ENCODE data around the gene L3MBTL1. TPM values are rescaled to one million over a fixed set of nuclear protein-coding genes. Genes with fewer than 3 reads are reported as not detected.

Gene L3MBTL1
- total and polyA plus RNA-seq, 7 experiments from 2014 or later = 0.74 to 24.7 (median 13.5) TPM

DNA sequence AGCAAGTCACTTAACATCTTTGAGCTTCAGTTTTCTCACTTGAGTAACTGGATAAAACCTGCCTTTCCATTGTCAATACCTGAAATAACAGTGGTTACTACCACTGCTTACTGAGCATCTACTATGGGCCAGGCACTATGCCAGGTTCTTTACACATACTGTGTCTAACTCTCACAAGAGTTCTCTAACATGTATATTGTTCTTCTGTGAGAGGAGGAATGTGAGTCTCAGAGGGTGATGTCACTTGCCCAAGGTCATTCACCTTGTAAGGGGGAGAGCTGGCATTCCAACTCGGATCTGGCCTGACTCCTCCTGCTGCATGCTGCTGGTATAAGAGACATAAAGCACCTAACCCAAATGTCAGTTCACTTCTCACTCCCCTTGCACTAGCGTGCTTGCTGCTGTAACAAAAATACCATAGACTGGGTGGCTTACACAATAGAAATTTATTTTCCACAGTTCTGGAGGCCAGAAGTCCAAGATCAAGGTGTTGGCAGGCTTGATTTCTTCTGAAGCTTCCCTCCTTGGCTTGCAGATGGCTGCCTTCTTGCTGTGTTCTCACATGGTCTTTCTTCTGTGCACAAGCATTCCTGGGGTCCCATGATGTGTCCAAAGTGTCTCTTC, 29.4 kb downstream of the L3MBTL1 start:
- ATAC-seq = no peak
- H3K27me3 ChIP-seq (ENCODE audit: control insufficient read depth in 2 of 2, insufficient read depth in 2 of 2, low read length in 2 of 2) = no peaks in the 10 kb centered on the region
- H3K4me3 ChIP-seq (ENCODE audit: low read length) = no peak overlapping the region
- Mint-ChIP-seq H3K36me3 (peaks cover 0 to 11% (median 0%) of the 10 kb centered on the region in 5 donors), H3K9me3 (no peaks in the 10 kb centered on the region), H3K4me3 (no peak overlapping the region), H3K27ac (no peak overlapping the region), H3K27me3 (no peaks in the 10 kb centered on the region), H3K4me1 (peaks cover 0 to 4% (median 0%) of the 10 kb centered on the region in 7 donors)
- H3K27ac ChIP-seq (ENCODE audit: low read depth, low read length) = no peak overlapping the region
- intact Hi-C loops (cut with micrococcal nuclease) = no loop called here
- H3K9me3 ChIP-seq (ENCODE audit: control insufficient read depth in 2 of 3, low read length in 3 of 3) = no peaks in the 10 kb centered on the region
- ChIA-PET CTCF (interaction anchor here (1.1 to 1.2 kb wide), 2 partner anchors 10 to 653 kb away, joined by 3 read pairs; no protein-coding TSS in a partner anchor), POLR2A (no interaction called here)
- no peak for DNase-seq
- H3K36me3 ChIP-seq (ENCODE audit: control insufficient read depth in 2 of 3, insufficient read depth in 3 of 3, low read length in 3 of 3) = peaks cover 0 to 17% (median 0%) of the 10 kb centered on the region in 3 experiments
- H3K4me1 ChIP-seq (ENCODE audit: control insufficient read depth in 2 of 2, insufficient read depth in 2 of 2, low read length in 2 of 2) = no peaks in the 10 kb centered on the region

DNA sequence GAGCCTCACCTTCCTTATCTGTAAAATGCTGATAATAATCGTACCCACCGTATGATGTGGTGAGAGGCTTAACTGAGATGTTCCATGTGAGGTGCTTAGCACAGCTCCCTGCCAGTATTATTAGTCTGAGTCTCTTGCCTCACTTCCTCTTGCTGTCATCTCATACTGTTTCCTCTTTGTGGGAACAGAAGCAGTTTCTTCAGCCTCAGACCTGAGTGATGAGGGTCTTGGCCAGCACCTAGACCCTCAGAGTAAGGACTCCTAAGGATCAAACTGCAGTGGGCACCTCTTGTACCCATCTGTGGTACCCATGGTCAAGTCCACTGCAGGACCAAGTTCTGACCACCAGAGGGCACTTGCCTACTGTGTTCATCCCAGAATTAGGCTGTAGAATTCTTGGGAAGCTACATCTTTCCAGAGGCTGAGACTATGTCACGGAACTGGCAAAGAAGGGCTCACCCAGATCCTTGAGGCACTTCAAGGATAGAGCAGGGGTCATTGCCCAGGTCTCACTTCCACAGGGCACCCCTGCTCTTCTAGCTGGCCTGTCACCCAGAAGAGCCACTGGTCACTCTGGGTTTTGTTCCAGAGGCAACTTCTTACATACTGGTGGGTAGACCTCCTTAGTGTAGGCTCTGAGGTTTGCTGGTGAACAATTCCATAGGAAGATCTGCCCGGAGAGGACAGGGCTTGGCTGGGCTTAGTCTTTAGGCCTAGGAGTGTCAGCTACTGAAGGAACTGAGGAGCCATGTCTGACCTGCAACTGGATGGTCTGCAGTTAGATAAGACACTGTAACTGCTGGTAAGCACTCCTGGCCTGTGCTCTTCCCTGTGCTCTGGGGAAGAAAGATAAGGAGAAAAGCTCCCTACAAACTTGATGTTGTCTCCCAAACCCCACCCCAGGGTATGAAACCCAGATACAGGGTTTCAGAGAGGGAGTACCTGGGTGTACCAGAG, 30.7 kb downstream of the L3MBTL1 start:
- Mint-ChIP-seq H3K4me1 (peaks cover 0 to 4% (median 0%) of the 10 kb centered on the region in 7 donors), H3K27me3 (no peaks in the 10 kb centered on the region), H3K4me3 (no peak overlapping the region), H3K9me3 (no peaks in the 10 kb centered on the region), H3K36me3 (peaks cover 0 to 13% (median 0%) of the 10 kb centered on the region in 5 donors), H3K27ac (peak overlapping the region in 2 of 9 donors; percentile 45 to 57)
- Histone ChIP-seq H3K9me3 (ENCODE audit: control insufficient read depth in 2 of 3, low read length in 3 of 3) (no peaks in the 10 kb centered on the region), H3K4me1 (ENCODE audit: control insufficient read depth in 2 of 2, insufficient read depth in 2 of 2, low read length in 2 of 2) (no peaks in the 10 kb centered on the region), H3K4me3 (ENCODE audit: low read length) (no peak overlapping the region), H3K27me3 (ENCODE audit: control insufficient read depth in 2 of 2, insufficient read depth in 2 of 2, low read length in 2 of 2) (no peaks in the 10 kb centered on the region), H3K36me3 (ENCODE audit: control insufficient read depth in 2 of 3, insufficient read depth in 3 of 3, low read length in 3 of 3) (peaks cover 0 to 17% (median 0%) of the 10 kb centered on the region in 3 experiments), H3K27ac (ENCODE audit: low read depth, low read length) (no peak overlapping the region)
- ChIA-PET POLR2A (no interaction called here), CTCF (interaction anchor here (0.6 to 1.9 kb wide), 8 partner anchors 8 to 652 kb away, joined by 3 to 13 read pairs (median 4); partner anchors contain the start of gene SGK2)
- intact Hi-C loops (cut with micrococcal nuclease) = loop anchor here (1.0 to 2.0 kb wide), 6 partner anchors 154 to 652 kb away; no protein-coding TSS in a partner anchor
- peak in 5 of 9 donors; percentile 19 to 45 (median 31) for DNase-seq
- peak; percentile 57 for ATAC-seq

DNA sequence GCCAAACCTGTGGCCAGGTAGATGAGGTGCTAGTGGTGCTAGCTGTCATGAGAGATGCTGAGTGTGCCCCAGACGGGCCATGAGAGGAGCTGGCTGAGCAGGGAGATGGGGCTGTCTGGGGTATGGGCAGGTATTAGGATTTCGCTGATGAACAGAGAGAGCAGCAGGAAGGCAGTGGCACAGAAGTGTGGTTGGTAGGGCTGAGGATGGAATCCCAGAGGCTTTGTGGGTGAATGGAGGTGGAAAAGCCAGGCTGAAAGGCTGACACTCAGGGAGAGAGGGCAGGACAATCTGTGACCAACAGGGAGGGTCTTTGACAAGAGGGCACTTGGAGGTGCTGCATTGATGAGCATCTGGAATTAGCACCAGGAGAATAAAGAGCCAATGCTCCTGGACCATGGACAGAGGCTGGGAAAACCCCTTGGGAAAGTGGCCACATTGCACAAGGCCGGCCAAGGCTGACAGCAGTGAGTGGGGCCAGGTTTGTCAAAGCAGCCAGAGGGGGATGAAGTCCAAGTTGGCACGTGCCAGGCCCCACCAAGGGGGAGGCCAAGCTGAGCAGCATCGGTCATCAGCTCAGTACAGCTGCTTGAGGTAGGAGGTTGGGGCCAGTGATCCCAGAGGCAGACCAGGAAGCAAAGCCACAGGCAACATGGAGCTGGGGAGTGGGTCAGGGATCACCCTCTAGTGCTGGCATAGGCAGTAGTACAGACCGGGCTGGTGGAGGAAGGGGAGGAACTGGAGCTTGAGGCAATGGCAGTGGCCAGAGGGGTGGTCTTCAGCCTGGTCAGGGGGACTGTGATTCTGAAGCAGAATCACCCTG, 31.6 kb downstream of the L3MBTL1 start:
- Mint-ChIP-seq H3K27ac (peak overlapping the region in 2 of 9 donors; percentile 45 to 57), H3K4me1 (peaks cover 0 to 4% (median 0%) of the 10 kb centered on the region in 7 donors), H3K4me3 (no peak overlapping the region), H3K9me3 (no peaks in the 10 kb centered on the region), H3K36me3 (peaks cover 0 to 13% (median 0%) of the 10 kb centered on the region in 5 donors), H3K27me3 (no peaks in the 10 kb centered on the region)
- Histone ChIP-seq H3K27me3 (ENCODE audit: control insufficient read depth in 2 of 2, insufficient read depth in 2 of 2, low read length in 2 of 2) (no peaks in the 10 kb centered on the region), H3K9me3 (ENCODE audit: control insufficient read depth in 2 of 3, low read length in 3 of 3) (no peaks in the 10 kb centered on the region), H3K27ac (ENCODE audit: low read depth, low read length) (no peak overlapping the region), H3K4me3 (ENCODE audit: low read length) (no peak overlapping the region), H3K4me1 (ENCODE audit: control insufficient read depth in 2 of 2, insufficient read depth in 2 of 2, low read length in 2 of 2) (no peaks in the 10 kb centered on the region), H3K36me3 (ENCODE audit: control insufficient read depth in 2 of 3, insufficient read depth in 3 of 3, low read length in 3 of 3) (peaks cover 0 to 17% (median 0%) of the 10 kb centered on the region in 3 experiments)
- intact Hi-C loops (cut with micrococcal nuclease) = loop anchor here (1.0 to 2.0 kb wide), 6 partner anchors 153 to 651 kb away; no protein-coding TSS in a partner anchor
- ATAC-seq (no peak), DNase-seq (no peak)
- ChIA-PET CTCF (interaction anchor here (0.8 to 1.9 kb wide), 7 partner anchors 12 to 541 kb away, joined by 3 to 13 read pairs (median 3); partner anchors contain the start of gene SGK2), POLR2A (no interaction called here)

DNA sequence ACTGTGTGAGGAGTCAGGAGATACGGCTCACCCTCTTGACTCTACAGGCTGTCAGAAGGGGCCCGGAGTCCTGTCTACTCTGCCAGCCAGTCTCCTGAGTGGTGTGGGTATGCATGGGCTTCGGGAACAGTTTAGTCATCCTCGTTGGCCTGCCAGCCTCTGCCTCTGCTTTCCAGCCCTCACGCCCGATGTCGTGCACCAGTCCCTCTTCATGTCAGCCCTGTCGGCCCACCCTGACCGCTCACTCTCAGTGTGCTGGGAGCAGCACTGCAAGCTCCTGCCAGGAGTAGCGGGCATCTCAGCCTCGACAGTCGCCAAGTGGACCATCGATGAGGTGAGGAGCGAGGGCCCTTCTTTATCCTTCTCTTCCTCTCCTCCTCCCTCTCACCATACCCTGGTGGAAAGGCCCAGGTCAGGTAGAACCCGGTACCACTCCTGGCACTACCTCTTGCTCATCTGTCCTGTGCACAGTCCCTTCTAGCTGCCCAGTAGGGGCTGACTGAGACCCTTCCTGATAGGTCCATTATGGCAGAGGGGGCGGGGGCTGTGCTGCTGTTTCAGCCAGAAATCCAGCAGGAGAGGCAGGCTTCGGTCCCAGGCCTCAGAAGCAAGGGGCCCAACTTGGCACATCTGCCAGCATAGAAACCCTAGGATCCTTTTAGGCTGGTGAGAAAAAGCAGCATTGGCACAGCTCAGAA, 32.6 kb downstream of the L3MBTL1 start:
- ChIA-PET POLR2A (no interaction called here), CTCF (interaction anchor here (0.8 kb wide), 2 partner anchors 17 to 153 kb away, joined by 3 read pairs; no protein-coding TSS in a partner anchor)
- Mint-ChIP-seq H3K36me3 (peaks cover 0 to 13% (median 0%) of the 10 kb centered on the region in 5 donors), H3K27me3 (no peaks in the 10 kb centered on the region), H3K4me1 (peaks cover 0 to 4% (median 0%) of the 10 kb centered on the region in 7 donors), H3K4me3 (no peak overlapping the region), H3K27ac (no peak overlapping the region), H3K9me3 (no peaks in the 10 kb centered on the region)
- Histone ChIP-seq H3K27me3 (ENCODE audit: control insufficient read depth in 2 of 2, insufficient read depth in 2 of 2, low read length in 2 of 2) (no peaks in the 10 kb centered on the region), H3K4me3 (ENCODE audit: low read length) (no peak overlapping the region), H3K4me1 (ENCODE audit: control insufficient read depth in 2 of 2, insufficient read depth in 2 of 2, low read length in 2 of 2) (no peaks in the 10 kb centered on the region), H3K27ac (ENCODE audit: low read depth, low read length) (no peak overlapping the region), H3K36me3 (ENCODE audit: control insufficient read depth in 2 of 3, insufficient read depth in 3 of 3, low read length in 3 of 3) (peaks cover 0 to 12% (median 0%) of the 10 kb centered on the region in 3 experiments), H3K9me3 (ENCODE audit: control insufficient read depth in 2 of 3, low read length in 3 of 3) (no peaks in the 10 kb centered on the region)
- intact Hi-C loops (cut with micrococcal nuclease) = loop anchor here in 1 of 2 donors (2.0 kb wide), 1 partner anchor 209 kb away; no protein-coding TSS in a partner anchor
- no peak for DNase-seq
- ATAC-seq = no peak

DNA sequence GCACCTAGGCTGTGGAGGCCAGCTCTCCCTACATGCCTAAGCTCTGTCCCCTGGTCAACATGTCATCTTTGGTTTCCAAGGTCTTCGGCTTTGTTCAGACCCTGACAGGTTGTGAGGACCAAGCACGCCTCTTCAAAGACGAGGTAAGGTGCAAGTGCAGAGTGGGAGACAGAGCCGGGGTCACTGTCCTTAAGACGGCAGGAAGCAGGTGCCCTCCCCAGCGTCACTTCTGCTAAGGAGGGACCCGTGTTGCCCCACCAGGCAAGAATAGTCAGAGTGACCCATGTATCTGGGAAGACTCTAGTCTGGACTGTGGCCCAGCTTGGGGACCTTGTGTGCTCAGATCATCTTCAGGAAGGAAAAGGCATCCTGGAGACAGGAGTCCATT, 33.2 kb downstream of the L3MBTL1 start:
- H3K27ac Mint-ChIP-seq = no peak overlapping the region
- H3K27me3 Mint-ChIP-seq = no peaks in the 10 kb centered on the region
- Histone ChIP-seq H3K4me1 (ENCODE audit: control insufficient read depth in 2 of 2, insufficient read depth in 2 of 2, low read length in 2 of 2) (no peaks in the 10 kb centered on the region), H3K36me3 (ENCODE audit: control insufficient read depth in 2 of 3, insufficient read depth in 3 of 3, low read length in 3 of 3) (peaks cover 0 to 10% (median 0%) of the 10 kb centered on the region in 3 experiments), H3K27ac (ENCODE audit: low read depth, low read length) (no peak overlapping the region), H3K4me3 (ENCODE audit: low read length) (no peak overlapping the region), H3K9me3 (ENCODE audit: control insufficient read depth in 2 of 3, low read length in 3 of 3) (no peaks in the 10 kb centered on the region), H3K27me3 (ENCODE audit: control insufficient read depth in 2 of 2, insufficient read depth in 2 of 2, low read length in 2 of 2) (no peaks in the 10 kb centered on the region)
- ATAC-seq (no peak), DNase-seq (no peak)
- peaks cover 0 to 4% (median 0%) of the 10 kb centered on the region in 7 donors for H3K4me1 Mint-ChIP-seq
- H3K9me3 Mint-ChIP-seq = no peaks in the 10 kb centered on the region
- H3K4me3 Mint-ChIP-seq = no peak overlapping the region
- POLR2A ChIA-PET = no interaction called here
- intact Hi-C loops (cut with micrococcal nuclease) = no loop called here
- H3K36me3 Mint-ChIP-seq = peaks cover 0 to 13% (median 0%) of the 10 kb centered on the region in 5 donors
- CTCF ChIA-PET = no interaction called here

Measured in naive thymus-derived CD4-positive, alpha-beta T cell (primary cell).